ENCODE data around the gene PSORS1C2. TPM values are rescaled to one million over a fixed set of nuclear protein-coding genes. Genes with fewer than 3 reads are reported as not detected.

Gene PSORS1C2
- total RNA-seq, 1 experiment from 2014 or later: 0.33 TPM

DNA sequence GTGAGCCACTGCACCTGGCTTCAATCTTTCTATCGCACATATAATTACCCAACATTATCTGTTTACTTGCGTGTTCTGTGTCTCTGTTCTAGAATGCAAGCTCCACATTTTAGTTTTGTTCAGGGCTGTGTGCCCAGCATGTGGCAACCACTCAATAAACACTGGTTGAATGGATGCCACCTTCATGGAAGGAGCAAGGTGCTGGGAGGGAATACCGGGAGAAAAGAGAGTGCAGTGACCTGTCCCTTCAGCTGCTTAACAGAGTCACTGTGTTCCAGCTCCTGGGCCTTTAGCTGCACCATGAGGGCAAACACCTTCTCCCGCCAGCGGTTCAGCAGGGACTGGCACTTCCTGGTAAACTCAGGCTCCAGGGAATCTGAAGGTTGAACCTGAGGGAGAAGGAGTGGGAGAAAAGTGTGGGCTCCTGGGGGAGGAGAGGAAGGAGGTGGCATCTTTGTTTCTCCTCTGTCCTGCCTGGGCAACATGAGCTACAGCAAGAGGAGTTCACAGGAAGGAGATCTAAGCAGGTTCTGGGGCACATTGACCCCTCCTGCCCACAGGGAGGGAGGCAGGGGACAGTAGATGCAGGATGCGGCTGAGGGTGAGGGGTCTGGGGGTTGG, 11.1 kb upstream of the PSORS1C2 start:
- Histone ChIP-seq H3K56ac (ENCODE audit: insufficient read length, low read depth, low read length) (no peak overlapping the region), H3K27me3 (ENCODE audit: insufficient read depth, low read length) (no peaks in the 10 kb centered on the region), H3T11ph (ENCODE audit: low read length) (no peak overlapping the region), H4K5ac (ENCODE audit: insufficient read length, low read depth, low read length) (no peak overlapping the region), H2BK12ac (ENCODE audit: insufficient read length, low read depth, low read length) (no peak overlapping the region), H3K9ac (ENCODE audit: extremely low read depth, insufficient read length, low read length) (no peak overlapping the region), H2AK5ac (ENCODE audit: insufficient read length, low read length) (no peak overlapping the region), H2BK120ac (ENCODE audit: low read depth, low read length, poor library complexity, severe bottlenecking) (no peak overlapping the region), H4K20me1 (ENCODE audit: control insufficient read depth, insufficient read depth, insufficient read length) (no peaks in the 10 kb centered on the region), H3K14ac (ENCODE audit: insufficient read depth, low read length) (no peak overlapping the region), H3K27ac (ENCODE audit: insufficient read length, low read depth, low read length) (no peak overlapping the region), H3K18ac (ENCODE audit: insufficient read length, low read depth, low read length) (no peak overlapping the region), H2BK20ac (ENCODE audit: low read depth, low read length, poor library complexity, severe bottlenecking) (no peak overlapping the region), H3K4me1 (ENCODE audit: insufficient read depth, low read length) (no peaks in the 10 kb centered on the region), H3K23ac (ENCODE audit: insufficient read length, low read depth, low read length) (no peak overlapping the region), H2BK5ac (ENCODE audit: insufficient read length, low read length) (no peak overlapping the region), H3K23me2 (ENCODE audit: insufficient read length, low read depth, low read length, poor library complexity, severe bottlenecking) (no peaks in the 10 kb centered on the region), H3K4ac (ENCODE audit: low read depth, low read length) (no peak overlapping the region), H2AFZ (ENCODE audit: low read length) (no peak overlapping the region), H2BK15ac (ENCODE audit: low read depth, low read length) (no peak overlapping the region), H3K9me3 (ENCODE audit: control insufficient read depth, low read depth, low read length) (no peaks in the 10 kb centered on the region), H3K79me2 (ENCODE audit: insufficient read depth, low read length) (no peaks in the 10 kb centered on the region), H3K4me2 (ENCODE audit: insufficient read depth, insufficient read length, low read length) (no peak overlapping the region), H4K8ac (replicated peaks; ENCODE audit: insufficient read length, low read depth, low read length) (no peak overlapping the region), H4K91ac (ENCODE audit: insufficient read length, low read depth, low read length) (no peak overlapping the region), H3K79me1 (ENCODE audit: insufficient read depth, low read depth, low read length, poor library complexity, severe bottlenecking) (no peaks in the 10 kb centered on the region)
- TF ChIP-seq, protein P1, sequence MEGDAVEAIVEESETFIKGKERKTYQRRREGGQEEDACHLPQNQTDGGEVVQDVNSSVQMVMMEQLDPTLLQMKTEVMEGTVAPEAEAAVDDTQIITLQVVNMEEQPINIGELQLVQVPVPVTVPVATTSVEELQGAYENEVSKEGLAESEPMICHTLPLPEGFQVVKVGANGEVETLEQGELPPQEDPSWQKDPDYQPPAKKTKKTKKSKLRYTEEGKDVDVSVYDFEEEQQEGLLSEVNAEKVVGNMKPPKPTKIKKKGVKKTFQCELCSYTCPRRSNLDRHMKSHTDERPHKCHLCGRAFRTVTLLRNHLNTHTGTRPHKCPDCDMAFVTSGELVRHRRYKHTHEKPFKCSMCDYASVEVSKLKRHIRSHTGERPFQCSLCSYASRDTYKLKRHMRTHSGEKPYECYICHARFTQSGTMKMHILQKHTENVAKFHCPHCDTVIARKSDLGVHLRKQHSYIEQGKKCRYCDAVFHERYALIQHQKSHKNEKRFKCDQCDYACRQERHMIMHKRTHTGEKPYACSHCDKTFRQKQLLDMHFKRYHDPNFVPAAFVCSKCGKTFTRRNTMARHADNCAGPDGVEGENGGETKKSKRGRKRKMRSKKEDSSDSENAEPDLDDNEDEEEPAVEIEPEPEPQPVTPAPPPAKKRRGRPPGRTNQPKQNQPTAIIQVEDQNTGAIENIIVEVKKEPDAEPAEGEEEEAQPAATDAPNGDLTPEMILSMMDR (conservative IDR thresholded peaks at IDR 0.05): no peak
- Mint-ChIP-seq H3K9me3 (no peaks in the 10 kb centered on the region), H3K4me1 (peaks cover 2 to 6% of the 10 kb centered on the region in 2 experiments; a peak in 2 of 4 replicates), H3K36me3 (ENCODE audit: insufficient read depth in 1 of 3, low read depth in 3 of 3) (peaks cover 35 to 78% (median 75%) of the 10 kb centered on the region in 3 experiments), H3K27me3 (ENCODE audit: low read depth) (no peaks in the 10 kb centered on the region), H3K4me3 (no peak overlapping the region), H3K27ac (no peak overlapping the region)
- WGBS (ENCODE audit: extremely low coverage, insufficient read length, low lambda C conversion rate): no CpG with 5 or more reads among the region's 6 CpGs
- DNase-seq: no peak
